SK-N-DZ (cell line): ENCODE results near the gene TBC1D16.
A peak's percentile ranks its signal among the peaks of the same experiment; 100 is the strongest.
"Not testable (repeated sequence)": the region's sequence is repeated elsewhere in the genome, so short reads cannot be mapped to it uniquely, and the experiment has no call there.

Experiments
- DNase-seq: peaks from one replicate; pipeline ENCODE4 v3.0.0-alpha.2; 2015; ENCODE audit warnings: low spot score

The TBC1D16 gene

GRCh38 chr17:80003969-80004368 lies 31.7 kb downstream of the TBC1D16 start:
- no peak for DNase-seq

- DNase-seq: no peak
These were observed 32.8 kb downstream of the TBC1D16 start for GRCh38 chr17:80002690-80003490.

GRCh38 chr17:80002070-80002641 lies 33.5 kb downstream of the TBC1D16 start:
- DNase-seq: no peak

DNA sequence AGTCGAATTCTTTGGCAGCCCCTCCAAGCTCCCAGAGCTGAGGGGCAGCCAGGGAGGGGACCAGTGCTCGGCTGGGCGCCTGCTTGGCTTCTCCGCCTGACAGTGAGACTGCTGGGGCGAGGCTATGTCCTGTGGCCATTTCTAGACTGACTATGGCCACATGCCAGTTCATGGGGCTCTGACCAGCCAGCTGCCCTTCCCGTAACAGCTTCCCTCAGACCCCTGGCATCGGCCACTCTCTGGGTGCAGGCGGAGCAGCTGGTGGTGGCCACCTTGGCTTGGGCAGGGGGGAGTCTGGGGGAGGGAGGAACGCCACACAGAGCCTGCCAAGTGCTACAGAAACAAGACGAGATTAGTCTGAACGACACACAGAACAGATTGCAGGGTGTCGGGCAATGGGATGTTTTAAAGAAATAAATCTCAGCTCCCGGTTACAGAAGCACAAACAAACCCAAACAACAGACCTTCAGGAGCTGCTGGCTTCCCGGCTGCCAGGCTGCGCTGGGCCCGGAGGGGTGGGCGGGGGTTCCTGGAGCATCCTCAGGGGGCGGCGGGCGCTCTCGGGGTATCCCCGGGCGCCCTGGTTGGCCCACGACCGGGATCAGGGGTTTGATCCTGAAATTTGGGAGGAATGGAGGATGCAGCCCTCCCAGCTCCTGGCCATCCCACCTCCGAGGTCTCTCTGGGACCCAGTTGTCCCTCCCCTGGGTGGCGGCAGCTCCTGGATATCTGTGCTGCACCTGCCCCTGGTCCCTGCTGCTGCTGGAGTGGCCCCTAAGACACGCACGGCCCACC lies 34.5 kb downstream of the TBC1D16 start:
- DNase-seq: no peak

DNA sequence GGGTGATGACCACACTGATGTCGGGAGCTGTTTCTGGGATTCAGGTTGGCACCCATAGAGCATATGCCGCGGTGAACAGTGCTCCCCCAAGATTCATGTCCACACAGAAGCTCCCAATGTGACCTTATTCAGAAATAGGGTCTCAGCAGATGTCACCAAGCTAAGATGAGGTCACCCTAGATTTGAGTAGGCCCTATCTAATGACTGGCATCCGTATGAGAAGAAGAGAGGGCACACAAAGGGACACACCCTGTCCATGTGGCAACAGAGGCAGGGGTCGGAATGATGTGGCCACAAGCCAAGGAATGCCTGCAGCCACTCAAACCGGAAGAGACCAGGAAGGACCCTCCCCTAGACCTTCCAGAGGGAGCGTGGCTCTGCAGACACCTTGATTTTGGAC lies 35.5 kb downstream of the TBC1D16 start:
- DNase-seq: no peak

GRCh38 chr17:79997011-79997660 lies 38.5 kb downstream of the TBC1D16 start:
- DNase-seq: no peak

GRCh38 chr17:79996291-79996690 lies 39.4 kb downstream of the TBC1D16 start:
- DNase-seq: no peak

DNA sequence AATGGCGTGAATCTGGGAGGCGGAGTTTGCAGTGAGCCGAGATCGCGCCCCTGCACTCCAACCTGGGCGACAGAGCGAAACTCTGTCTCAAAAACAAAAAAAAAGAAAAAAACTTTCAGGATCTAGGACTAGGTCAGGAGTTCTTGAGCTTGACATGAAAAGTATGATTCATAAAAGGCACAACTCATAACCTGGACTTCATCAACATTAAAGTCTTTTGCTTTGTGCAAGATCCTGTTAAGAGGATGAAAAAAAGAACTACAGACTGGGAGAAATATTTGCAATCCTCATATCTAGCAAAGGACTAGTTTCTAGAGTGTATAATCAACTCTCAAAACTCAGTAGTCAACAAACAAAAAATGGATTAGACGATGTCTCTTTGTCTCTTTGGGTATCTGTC lies 40.0 kb downstream of the TBC1D16 start:
- no peak for DNase-seq

DNA sequence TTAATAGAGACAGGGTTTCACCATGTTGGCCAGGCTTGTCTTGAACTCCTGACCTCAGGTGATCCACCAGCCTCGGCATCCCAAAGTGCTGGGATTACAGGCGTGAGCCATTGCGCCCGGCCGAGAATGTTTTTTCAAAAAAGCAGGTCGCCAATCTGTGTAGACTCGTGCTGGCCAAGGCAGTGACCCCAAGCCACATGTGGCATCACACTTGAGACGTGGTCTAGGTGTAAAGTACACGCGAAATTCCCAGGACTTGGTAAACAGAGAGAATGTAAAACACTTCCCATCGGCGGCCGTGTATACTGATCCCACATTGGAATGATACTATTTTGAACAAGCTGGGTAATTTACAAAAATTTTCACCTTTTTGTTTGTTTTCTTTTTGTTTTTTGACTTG lies 41.1 kb downstream of the TBC1D16 start:
- no peak for DNase-seq

DNA sequence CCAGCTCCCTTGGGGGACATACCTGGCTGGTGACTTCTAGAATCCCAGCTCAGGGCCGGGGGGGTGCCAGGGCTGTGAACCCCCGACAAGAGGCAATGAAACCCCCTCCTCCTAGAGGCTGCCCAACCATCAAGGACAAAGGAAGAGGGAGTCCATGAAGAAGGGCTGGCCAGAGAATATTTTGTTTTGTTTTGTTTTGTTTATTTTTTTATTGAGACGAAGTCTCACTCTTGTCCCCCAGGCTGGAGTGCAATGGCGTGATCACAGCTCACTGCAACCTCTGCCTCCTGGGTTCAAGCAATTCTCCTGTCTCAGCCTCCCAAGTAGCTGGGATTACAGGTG lies 41.5 kb downstream of the TBC1D16 start:
- DNase-seq: not testable (repeated sequence)

DNA sequence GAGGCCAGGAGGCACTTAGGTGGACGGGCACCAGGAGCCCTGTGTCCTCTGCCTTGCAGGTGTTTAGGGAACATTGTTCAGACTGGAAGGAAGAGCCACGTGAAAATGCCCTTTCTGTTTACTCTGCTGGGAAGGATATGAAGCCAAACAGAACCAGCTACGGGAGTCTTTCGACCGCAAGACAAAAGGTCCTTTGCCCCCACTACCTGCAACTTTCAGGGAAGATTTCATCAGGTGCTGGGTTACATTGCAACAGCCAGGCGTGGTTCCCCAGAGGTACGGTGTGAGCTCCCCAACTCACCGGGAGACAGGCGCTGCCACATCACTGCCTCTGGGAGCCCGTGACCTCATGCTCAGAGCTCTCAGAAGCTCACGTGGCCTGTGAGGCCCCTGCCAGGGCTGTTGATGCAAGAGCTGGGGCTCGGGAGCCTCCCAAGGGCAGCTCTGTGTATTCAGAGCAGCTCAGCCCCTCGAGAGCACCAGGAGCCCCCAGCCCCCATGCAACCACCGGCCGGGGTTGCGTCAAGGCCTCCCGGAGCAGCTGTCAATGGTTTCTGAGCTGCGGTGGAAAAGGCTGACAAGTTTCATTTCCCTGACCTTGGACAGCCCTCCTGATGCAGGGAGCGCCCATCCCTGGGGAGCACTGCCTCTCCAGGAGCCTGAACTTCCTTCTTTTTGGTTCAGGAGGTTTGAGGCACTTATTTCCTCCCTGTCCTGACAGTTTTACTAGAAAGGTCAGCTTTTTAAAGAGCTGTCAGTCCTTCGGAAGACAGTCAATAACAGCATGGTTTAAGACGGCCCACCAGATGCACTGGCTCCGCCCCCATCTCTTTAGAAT lies 42.1 kb downstream of the TBC1D16 start:
- DNase-seq: peak; percentile 94

- DNase-seq: no peak
These were observed 42.9 kb downstream of the TBC1D16 start for GRCh38 chr17:79992649-79993389.

- DNase-seq: peak; percentile 47
These were observed 43.6 kb downstream of the TBC1D16 start for GRCh38 chr17:79991924-79992648.

GRCh38 chr17:79991140-79991923 lies 44.3 kb downstream of the TBC1D16 start:
- peak; percentile 92 for DNase-seq

- no peak for DNase-seq
These were observed 45.0 kb downstream of the TBC1D16 start for GRCh38 chr17:79990704-79991103.

DNA sequence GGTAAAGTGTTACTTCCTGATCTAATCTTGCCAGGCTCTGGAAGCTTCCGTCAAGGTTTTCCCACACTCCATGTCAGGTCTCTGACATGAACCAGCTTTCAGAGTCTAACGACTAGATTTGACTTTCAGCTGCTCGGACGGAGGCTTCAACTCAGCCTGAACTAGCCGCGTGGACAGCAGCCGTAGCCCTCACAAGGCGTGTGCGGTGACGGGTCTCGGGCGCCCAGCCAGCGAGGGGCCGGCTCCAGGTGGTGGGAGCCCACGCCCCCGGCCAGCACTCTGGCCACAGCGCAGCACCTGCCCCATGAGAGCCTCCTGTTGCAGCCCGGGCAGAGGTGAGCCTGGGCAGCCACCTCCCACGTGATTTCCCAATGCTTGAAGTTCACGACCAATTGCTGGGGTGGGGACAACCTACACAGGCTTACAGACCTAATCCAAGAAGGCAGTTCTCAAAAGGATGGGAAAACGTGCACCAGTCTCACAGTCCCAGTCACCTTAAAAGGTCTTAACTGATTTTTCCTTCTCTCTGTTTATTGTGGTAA lies 45.5 kb downstream of the TBC1D16 start:
- DNase-seq: peak; percentile 66

DNA sequence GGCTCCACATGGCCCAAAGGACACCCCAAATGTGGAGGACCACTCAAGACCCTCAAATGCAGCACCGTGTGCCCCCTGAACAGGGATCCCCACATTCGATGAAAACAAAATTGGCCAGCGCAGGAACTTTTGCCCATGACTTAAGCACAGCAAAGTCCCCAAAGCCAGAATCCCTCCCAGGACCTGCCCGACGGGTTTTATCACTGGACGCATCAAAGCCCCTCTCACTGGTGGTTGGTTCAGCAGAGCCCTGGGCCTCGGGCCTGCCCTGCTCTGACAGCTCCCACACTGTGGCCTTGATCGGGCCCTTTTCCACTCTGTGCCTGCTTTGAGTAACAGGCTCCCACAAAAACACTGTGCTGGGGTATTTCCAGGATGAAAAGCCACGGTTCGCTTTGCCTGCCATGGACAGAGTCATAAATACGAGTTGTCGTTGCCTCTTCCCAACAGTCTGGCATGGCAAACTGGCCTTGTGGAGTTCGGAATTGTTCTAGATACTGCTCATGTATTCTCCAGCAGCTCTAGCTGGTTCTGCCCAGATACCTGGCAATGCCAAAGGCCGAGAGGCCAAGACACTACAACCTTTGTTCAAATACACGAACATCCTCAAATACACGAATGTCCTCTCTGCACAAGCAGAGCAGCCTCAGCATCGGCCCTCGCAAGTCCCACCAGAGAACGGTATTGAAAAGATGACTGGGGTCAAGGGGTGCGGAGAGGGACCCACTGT lies 46.4 kb downstream of the TBC1D16 start:
- no peak for DNase-seq
